ENCODE data around the gene ATL3.

ATL3 gene

DNA sequence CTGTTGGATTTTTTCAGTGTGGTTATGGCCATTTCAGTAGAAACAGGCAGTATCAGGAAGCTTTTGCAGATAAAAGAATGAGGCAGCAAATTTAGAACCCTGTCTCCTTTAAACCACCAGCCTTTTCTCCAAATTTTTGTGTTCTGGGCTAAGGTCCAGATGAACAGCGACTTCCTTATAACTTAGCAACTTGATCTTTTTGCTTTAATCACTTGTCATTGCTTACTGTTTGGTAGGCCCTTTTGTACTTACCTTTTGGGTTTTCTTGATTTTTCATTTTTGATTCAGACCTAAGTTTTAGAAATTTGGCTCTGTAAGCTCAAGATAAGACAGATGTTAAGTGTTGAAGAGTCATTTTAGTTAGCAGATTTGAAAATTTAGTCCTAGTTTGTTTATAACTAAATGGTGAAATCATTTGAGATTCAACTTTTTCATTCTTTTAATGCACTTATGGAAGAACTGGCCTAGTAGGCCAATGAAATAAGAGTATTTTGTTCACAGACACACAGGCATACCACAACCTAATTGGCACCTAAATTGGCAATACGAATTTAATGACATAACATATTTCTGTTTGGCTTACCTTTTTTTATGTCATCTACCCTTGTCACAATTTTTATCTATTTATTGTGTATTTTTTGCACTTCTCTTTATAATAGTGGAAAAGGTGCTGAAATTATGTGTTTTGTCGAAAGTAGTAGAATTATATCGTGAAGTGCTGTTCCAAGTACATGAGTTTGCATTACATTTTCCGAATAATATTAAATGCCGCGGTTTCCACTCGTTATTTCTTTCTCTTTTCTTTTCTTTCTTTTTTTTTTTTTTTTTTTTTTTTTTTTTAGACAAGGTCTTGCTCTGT, 12.2 kb upstream of the ATL3 start:
- Histone ChIP-seq H2AFZ (ENCODE audit: low read depth, low read length) (no peak overlapping the region), H3K4me3 (ENCODE audit: low read length) (peak overlapping the region; percentile 86), H3K79me2 (ENCODE audit: low read length) (peaks cover 23% of the 10 kb centered on the region), H3K9ac (ENCODE audit: low read length) (peak overlapping the region; percentile 86; the same call in 1 of the 2 replicates), H3K27ac (ENCODE audit: low read length) (no peak overlapping the region), H4K20me1 (ENCODE audit: insufficient read depth, low read length) (peaks cover 3% of the 10 kb centered on the region; the same call in 1 of the 2 replicates), H3K36me3 (replicated peaks; ENCODE audit: low read depth, low read length) (no peaks in the 10 kb centered on the region), H3K9me3 (ENCODE audit: insufficient read depth, low read length) (no peaks in the 10 kb centered on the region), H3K4me1 (ENCODE audit: low read length) (peaks cover 18% of the 10 kb centered on the region), H3K27me3 (ENCODE audit: low read depth, low read length) (peaks cover 4% of the 10 kb centered on the region; the same call in 1 of the 2 replicates), H3K4me2 (ENCODE audit: low read length) (peak overlapping the region; percentile 79)
- TF ChIP-seq, protein P1, sequence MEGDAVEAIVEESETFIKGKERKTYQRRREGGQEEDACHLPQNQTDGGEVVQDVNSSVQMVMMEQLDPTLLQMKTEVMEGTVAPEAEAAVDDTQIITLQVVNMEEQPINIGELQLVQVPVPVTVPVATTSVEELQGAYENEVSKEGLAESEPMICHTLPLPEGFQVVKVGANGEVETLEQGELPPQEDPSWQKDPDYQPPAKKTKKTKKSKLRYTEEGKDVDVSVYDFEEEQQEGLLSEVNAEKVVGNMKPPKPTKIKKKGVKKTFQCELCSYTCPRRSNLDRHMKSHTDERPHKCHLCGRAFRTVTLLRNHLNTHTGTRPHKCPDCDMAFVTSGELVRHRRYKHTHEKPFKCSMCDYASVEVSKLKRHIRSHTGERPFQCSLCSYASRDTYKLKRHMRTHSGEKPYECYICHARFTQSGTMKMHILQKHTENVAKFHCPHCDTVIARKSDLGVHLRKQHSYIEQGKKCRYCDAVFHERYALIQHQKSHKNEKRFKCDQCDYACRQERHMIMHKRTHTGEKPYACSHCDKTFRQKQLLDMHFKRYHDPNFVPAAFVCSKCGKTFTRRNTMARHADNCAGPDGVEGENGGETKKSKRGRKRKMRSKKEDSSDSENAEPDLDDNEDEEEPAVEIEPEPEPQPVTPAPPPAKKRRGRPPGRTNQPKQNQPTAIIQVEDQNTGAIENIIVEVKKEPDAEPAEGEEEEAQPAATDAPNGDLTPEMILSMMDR (IDR thresholded peaks at IDR 0.05; ENCODE audit: low read depth, low read length), result no peak
- no peak for TF ChIP-seq EZH2phosphoT487 (IDR thresholded peaks at IDR 0.05; ENCODE audit: low read depth)

DNA sequence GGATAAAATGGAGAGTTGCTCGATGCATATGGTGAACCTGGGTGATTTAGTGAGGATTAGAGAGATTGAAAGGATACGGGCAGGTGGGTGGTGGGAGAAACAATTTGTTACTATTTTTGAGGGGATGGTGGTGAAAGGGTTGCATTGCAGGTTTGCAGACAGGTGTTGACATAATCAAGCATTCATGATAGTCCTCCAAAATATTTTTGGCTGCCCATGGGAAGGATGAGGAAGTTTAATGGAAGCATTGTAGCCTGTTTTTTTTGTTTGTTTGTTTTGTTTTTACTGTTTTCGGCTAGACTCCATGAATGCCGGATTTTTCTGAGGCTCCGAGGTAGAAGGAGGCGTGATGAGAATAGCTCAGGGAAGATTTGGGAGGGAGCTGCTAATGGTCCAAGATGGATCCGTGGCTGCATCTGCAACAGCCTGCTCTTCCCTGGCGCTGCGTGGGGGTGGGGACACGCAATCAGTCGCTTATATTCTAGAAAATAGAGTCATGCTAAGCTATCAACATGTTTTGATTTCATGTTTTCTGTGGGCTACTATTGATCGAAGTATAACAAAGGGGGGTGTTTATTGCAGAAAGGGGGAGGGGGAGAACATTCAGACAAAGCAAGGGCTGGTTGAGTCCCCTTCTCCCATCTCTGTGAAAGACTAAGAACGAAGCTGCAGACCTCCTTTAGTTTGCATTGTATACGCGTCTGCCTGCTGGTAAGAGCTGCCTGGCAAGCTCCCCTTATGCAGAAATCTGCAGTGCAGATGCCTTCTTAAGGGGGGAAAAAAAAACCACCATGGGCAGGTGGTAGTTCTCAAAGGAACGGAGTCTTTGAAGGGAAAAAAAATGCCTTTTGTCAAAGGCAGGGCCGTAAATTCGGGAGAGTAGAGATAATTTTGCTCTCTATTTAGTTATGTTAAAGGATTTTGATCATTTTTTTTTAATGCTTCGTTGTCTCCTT, 11.2 kb upstream of the ATL3 start:
- H3K9me3 ChIP-seq (ENCODE audit: insufficient read depth, low read length), result no peaks in the 10 kb centered on the region
- H3K79me2 ChIP-seq (ENCODE audit: low read length), result peaks cover 20% of the 10 kb centered on the region
- peak overlapping the region; percentile 85; the same call in 1 of the 2 replicates for H2AFZ ChIP-seq (ENCODE audit: low read depth, low read length)
- H3K4me2 ChIP-seq (ENCODE audit: low read length), result peak overlapping the region; percentile 79
- H4K20me1 ChIP-seq (ENCODE audit: insufficient read depth, low read length), result no peaks in the 10 kb centered on the region; the same call in 1 of the 2 replicates
- H3K27me3 ChIP-seq (ENCODE audit: low read depth, low read length), result peaks cover 8% of the 10 kb centered on the region; the same call in 1 of the 2 replicates
- H3K27ac ChIP-seq (ENCODE audit: low read length), result peak overlapping the region; percentile 80
- peak overlapping the region; percentile 86 for H3K9ac ChIP-seq (ENCODE audit: low read length)
- H3K36me3 ChIP-seq (replicated peaks; ENCODE audit: low read depth, low read length), result no peaks in the 10 kb centered on the region
- TF ChIP-seq EZH2phosphoT487 (IDR thresholded peaks at IDR 0.05; ENCODE audit: low read depth), result no peak
- TF ChIP-seq, protein P1 (IDR thresholded peaks at IDR 0.05; ENCODE audit: low read depth, low read length), result no peak
- H3K4me1 ChIP-seq (ENCODE audit: low read length), result peaks cover 18% of the 10 kb centered on the region
- peak overlapping the region; percentile 86 for H3K4me3 ChIP-seq (ENCODE audit: low read length)

DNA sequence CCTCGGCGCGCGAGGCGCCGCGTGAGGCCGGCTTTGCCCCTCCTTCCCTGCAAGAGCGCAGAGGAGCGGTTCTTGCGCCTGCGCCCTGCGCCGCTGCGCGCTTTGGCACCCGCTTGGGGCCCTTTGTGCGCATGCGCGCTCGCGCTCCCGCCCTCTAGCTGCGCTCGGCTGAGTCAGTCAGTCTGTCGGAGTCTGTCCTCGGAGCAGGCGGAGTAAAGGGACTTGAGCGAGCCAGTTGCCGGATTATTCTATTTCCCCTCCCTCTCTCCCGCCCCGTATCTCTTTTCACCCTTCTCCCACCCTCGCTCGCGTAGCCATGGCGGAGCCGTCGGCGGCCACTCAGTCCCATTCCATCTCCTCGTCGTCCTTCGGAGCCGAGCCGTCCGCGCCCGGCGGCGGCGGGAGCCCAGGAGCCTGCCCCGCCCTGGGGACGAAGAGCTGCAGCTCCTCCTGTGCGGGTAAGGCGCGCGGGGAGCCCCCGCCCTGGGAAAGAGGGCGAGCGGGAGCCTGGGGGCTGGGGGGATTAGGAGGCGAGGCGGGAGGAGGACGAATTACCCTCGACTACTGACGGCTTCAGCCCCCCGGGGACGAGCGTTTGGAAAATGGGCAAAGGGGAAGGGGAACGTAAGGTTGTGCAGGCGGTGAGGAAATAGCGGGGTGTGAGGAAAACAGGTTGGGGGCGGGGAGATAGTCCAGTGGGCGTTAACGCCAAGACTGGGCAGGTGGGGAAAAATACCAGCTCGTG, 10.3 kb upstream of the ATL3 start, which contains the start of gene RTN3:
TSS of gene RTN3 (plus strand) at position 180 of the 745 bp plus-strand sequence. CDS start at position 317, 137 bp downstream.
- H3K36me3 ChIP-seq (replicated peaks; ENCODE audit: low read depth, low read length), result no peaks in the 10 kb centered on the region
- H3K27me3 ChIP-seq (ENCODE audit: low read depth, low read length), result peaks cover 8% of the 10 kb centered on the region; the same call in 1 of the 2 replicates
- peaks cover 18% of the 10 kb centered on the region for H3K4me1 ChIP-seq (ENCODE audit: low read length)
- H3K4me2 ChIP-seq (ENCODE audit: low read length), result peak within 1 kb of the TSS; percentile 99
- peak within 1 kb of the TSS; percentile 86 for H3K9ac ChIP-seq (ENCODE audit: low read length)
- H3K27ac ChIP-seq (ENCODE audit: low read length), result peak within 1 kb of the TSS; percentile 80
- H4K20me1 ChIP-seq (ENCODE audit: insufficient read depth, low read length), result no peaks in the 10 kb centered on the region; the same call in 1 of the 2 replicates
- peak within 1 kb of the TSS; percentile 86 for H3K4me3 ChIP-seq (ENCODE audit: low read length)
- no peak for TF ChIP-seq EZH2phosphoT487 (IDR thresholded peaks at IDR 0.05; ENCODE audit: low read depth)
- TF ChIP-seq, protein P1 (IDR thresholded peaks at IDR 0.05; ENCODE audit: low read depth, low read length), result 0 out of 2 replicates have a peak, but pooled peaks have one; percentile 8
- H2AFZ ChIP-seq (ENCODE audit: low read depth, low read length), result peak within 1 kb of the TSS; percentile 100
- peaks cover 20% of the 10 kb centered on the region for H3K79me2 ChIP-seq (ENCODE audit: low read length)
- no peaks in the 10 kb centered on the region for H3K9me3 ChIP-seq (ENCODE audit: insufficient read depth, low read length)

Data from OCI-LY3 (cell line).